ENCODE data around the gene DCUN1D2. TPM values are rescaled to one million over a fixed set of nuclear protein-coding genes. Genes with fewer than 3 reads are reported as not detected.

DCUN1D2 gene
- total and polyA plus RNA-seq, 3 experiments from 2014 or later: 8.8 to 16.8 (median 16.2) TPM

DNA sequence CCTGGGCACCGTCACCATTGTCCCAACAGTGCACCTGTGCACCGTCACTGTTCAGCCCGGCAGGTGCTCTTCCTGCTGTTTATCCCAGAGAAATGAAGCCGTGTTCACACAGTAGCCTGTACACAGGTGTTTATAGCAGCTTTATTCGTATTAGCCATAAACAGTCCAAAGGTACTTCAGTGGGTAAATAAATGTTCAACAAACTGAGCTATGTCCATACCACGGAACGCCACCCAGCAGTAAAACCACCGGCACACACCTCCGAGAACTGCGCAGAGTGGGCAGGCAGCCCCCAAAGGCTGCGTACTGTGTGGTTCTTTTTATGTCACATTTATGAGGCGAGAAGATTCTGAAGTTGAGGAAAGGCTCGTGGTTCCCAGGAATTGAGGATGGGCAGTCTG lies 44.9 kb upstream of the DCUN1D2 start:
- H3K4me1 ChIP-seq (ENCODE audit: insufficient read depth, low read length): no peaks in the 10 kb centered on the region
- H3K36me3 ChIP-seq (ENCODE audit: insufficient read depth, low read length): no peaks in the 10 kb centered on the region
- no peaks in the 10 kb centered on the region for H3K27me3 ChIP-seq (ENCODE audit: insufficient read depth, low read length, poor library complexity, severe bottlenecking)
- no peak overlapping the region for H3K4me3 ChIP-seq (ENCODE audit: low read length)
- H3K27ac Mint-ChIP-seq: no peak overlapping the region
- no peaks in the 10 kb centered on the region for H3K9me3 ChIP-seq (ENCODE audit: low read length)
- no peak overlapping the region for H3K27ac ChIP-seq (ENCODE audit: low read depth, low read length)
- peaks cover 0 to 2% (median 0%) of the 10 kb centered on the region in 3 donors for H3K4me1 Mint-ChIP-seq
- ChIA-PET POLR2A (no interaction called here), CTCF (no interaction called here)
- no peaks in the 10 kb centered on the region for H3K27me3 Mint-ChIP-seq
- no peaks in the 10 kb centered on the region for H3K9me3 Mint-ChIP-seq
- DNase-seq: no peak
- peaks cover 7 to 54% (median 14%) of the 10 kb centered on the region in 3 donors for H3K36me3 Mint-ChIP-seq
- H3K4me3 Mint-ChIP-seq: no peak overlapping the region

DNA sequence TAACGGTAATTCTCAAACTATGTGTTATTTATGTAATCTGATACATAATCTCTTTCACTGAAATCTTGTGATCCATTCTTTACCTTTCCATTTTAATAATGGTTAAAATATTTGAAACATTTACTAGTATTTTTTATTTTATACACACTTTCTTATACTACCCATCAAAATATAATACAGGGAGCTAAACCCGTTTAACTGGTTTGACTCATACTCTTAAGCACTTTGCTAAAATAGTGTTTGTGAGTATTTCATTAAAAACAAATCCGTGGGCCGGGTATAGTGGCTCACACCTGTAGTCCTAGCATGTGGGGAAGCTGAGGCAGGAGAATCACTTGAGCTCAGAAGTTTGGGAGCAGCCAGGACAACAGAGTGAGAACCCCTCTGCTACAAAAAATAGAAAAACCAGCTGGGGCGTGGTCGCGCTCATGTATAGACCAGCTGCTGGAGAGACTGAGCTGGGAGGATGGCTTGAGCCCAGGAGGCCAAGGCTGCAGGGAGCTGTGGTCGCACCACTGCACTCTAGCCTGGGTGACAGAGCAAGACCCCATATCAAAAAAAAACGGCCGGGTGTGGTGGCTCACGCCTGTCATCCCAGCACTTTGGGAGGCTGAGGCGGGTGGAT lies 43.8 kb upstream of the DCUN1D2 start:
- Mint-ChIP-seq H3K9me3 (no peaks in the 10 kb centered on the region), H3K36me3 (peaks cover 5 to 52% (median 13%) of the 10 kb centered on the region in 3 donors), H3K27ac (no peak overlapping the region), H3K4me1 (peaks cover 0 to 3% (median 0%) of the 10 kb centered on the region in 3 donors), H3K27me3 (no peaks in the 10 kb centered on the region), H3K4me3 (no peak overlapping the region)
- CTCF ChIA-PET: no interaction called here
- H3K4me1 ChIP-seq (ENCODE audit: insufficient read depth, low read length): no peaks in the 10 kb centered on the region
- no peaks in the 10 kb centered on the region for H3K27me3 ChIP-seq (ENCODE audit: insufficient read depth, low read length, poor library complexity, severe bottlenecking)
- no peak overlapping the region for H3K4me3 ChIP-seq (ENCODE audit: low read length)
- DNase-seq: no peak
- no peaks in the 10 kb centered on the region for H3K9me3 ChIP-seq (ENCODE audit: low read length)
- peaks cover 4% of the 10 kb centered on the region for H3K36me3 ChIP-seq (ENCODE audit: insufficient read depth, low read length)
- POLR2A ChIA-PET: no interaction called here
- no peak overlapping the region for H3K27ac ChIP-seq (ENCODE audit: low read depth, low read length)

GRCh38 chr13:113533161-113533840 lies 42.8 kb upstream of the DCUN1D2 start:
- Mint-ChIP-seq H3K4me1 (peaks cover 0 to 1% (median 0%) of the 10 kb centered on the region in 3 donors), H3K27ac (no peak overlapping the region), H3K4me3 (no peak overlapping the region), H3K36me3 (peaks cover 5 to 56% (median 16%) of the 10 kb centered on the region in 3 donors), H3K9me3 (no peaks in the 10 kb centered on the region), H3K27me3 (no peaks in the 10 kb centered on the region)
- no peaks in the 10 kb centered on the region for H3K9me3 ChIP-seq (ENCODE audit: low read length)
- POLR2A ChIA-PET: no interaction called here
- CTCF ChIA-PET: no interaction called here
- H3K27ac ChIP-seq (ENCODE audit: low read depth, low read length): no peak overlapping the region
- H3K4me3 ChIP-seq (ENCODE audit: low read length): no peak overlapping the region
- DNase-seq: no peak
- no peaks in the 10 kb centered on the region for H3K4me1 ChIP-seq (ENCODE audit: insufficient read depth, low read length)
- peaks cover 4% of the 10 kb centered on the region for H3K36me3 ChIP-seq (ENCODE audit: insufficient read depth, low read length)
- H3K27me3 ChIP-seq (ENCODE audit: insufficient read depth, low read length, poor library complexity, severe bottlenecking): no peaks in the 10 kb centered on the region

DNA sequence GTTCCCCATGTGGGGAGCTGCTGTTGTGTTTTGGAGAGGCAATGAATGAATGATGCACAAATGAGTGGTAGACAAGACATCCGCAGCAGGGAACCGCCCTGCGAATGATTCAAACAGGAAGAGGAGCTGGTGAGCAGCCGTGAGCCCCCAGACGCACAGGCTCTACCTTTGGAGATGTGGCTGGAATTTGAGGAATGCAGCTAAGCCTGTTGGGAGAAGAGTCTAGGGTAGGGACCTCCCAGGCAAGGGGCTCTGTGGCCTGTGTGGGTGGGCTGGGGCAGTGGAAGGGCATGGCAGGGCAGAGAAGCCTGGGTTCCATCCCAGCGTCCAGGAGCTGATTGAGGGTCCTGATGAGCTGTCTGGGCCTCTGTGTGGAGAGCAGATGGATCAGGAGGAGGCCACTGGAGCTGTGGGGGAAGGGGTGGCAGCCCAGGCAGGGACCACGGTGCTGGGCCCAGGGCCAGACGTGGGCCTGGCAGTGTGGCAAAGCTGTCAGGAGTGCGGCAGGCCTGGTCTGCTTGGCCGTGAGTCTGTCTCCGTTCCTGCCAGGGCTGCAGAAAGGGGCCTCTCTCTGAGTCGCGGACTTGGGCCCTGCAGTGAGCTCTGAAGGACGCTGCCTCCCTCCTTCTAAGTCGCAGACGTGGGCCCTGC lies 41.8 kb upstream of the DCUN1D2 start:
- CTCF ChIA-PET: no interaction called here
- no peaks in the 10 kb centered on the region for H3K27me3 Mint-ChIP-seq
- peak overlapping the region in 1 of 8 donors; percentile 51 for H3K27ac Mint-ChIP-seq

GRCh38 chr13:113531041-113531873 lies 40.7 kb upstream of the DCUN1D2 start:
- H3K4me1 ChIP-seq (ENCODE audit: insufficient read depth, low read length): no peaks in the 10 kb centered on the region
- Mint-ChIP-seq H3K4me1 (peaks cover 0 to 5% (median 3%) of the 10 kb centered on the region in 3 donors), H3K9me3 (no peaks in the 10 kb centered on the region), H3K4me3 (no peak overlapping the region), H3K36me3 (peaks cover 5 to 68% (median 27%) of the 10 kb centered on the region in 3 donors), H3K27me3 (no peaks in the 10 kb centered on the region), H3K27ac (peak overlapping the region in 1 of 8 donors; percentile 47)
- POLR2A ChIA-PET: no interaction called here
- CTCF ChIA-PET: no interaction called here
- no peaks in the 10 kb centered on the region for H3K9me3 ChIP-seq (ENCODE audit: low read length)
- DNase-seq: no peak
- no peak overlapping the region for H3K4me3 ChIP-seq (ENCODE audit: low read length)
- peaks cover 4% of the 10 kb centered on the region for H3K36me3 ChIP-seq (ENCODE audit: insufficient read depth, low read length)
- H3K27ac ChIP-seq (ENCODE audit: low read depth, low read length): no peak overlapping the region
- no peaks in the 10 kb centered on the region for H3K27me3 ChIP-seq (ENCODE audit: insufficient read depth, low read length, poor library complexity, severe bottlenecking)

More for the DNA sequence above, 41.8 kb upstream of the DCUN1D2 start:
- no peak for DNase-seq
- Histone ChIP-seq H3K4me3 (ENCODE audit: low read length) (no peak overlapping the region), H3K9me3 (ENCODE audit: low read length) (no peaks in the 10 kb centered on the region), H3K36me3 (ENCODE audit: insufficient read depth, low read length) (peaks cover 4% of the 10 kb centered on the region), H3K27me3 (ENCODE audit: insufficient read depth, low read length, poor library complexity, severe bottlenecking) (no peaks in the 10 kb centered on the region), H3K27ac (ENCODE audit: low read depth, low read length) (no peak overlapping the region), H3K4me1 (ENCODE audit: insufficient read depth, low read length) (no peaks in the 10 kb centered on the region)
- Mint-ChIP-seq H3K36me3 (peaks cover 5 to 62% (median 24%) of the 10 kb centered on the region in 3 donors), H3K9me3 (no peaks in the 10 kb centered on the region), H3K4me1 (peaks cover 0 to 5% (median 3%) of the 10 kb centered on the region in 3 donors), H3K4me3 (no peak overlapping the region)
- POLR2A ChIA-PET: no interaction called here

DNA sequence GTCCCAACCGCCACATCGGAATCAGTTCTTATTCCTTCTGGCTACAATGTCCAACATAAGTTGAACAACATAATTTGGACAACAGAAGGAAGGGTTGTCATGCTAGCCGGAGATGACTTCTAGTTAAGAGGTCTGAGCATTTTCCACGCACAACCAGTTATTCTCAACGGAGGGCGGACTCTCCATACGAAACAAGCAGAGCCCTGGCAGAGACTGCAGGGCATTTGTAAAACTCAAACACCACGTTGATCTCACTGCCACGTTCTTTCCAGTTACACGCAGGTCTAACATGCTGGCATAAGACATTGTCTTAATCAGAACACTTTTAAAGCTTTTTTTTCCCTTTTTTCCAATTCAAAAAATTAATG lies 38.3 kb upstream of the DCUN1D2 start:
- no peak for DNase-seq
- Histone ChIP-seq H3K4me1 (ENCODE audit: insufficient read depth, low read length) (no peaks in the 10 kb centered on the region), H3K9me3 (ENCODE audit: low read length) (no peaks in the 10 kb centered on the region), H3K36me3 (ENCODE audit: insufficient read depth, low read length) (peaks cover 11% of the 10 kb centered on the region), H3K27ac (ENCODE audit: low read depth, low read length) (no peak overlapping the region), H3K27me3 (ENCODE audit: insufficient read depth, low read length, poor library complexity, severe bottlenecking) (no peaks in the 10 kb centered on the region), H3K4me3 (ENCODE audit: low read length) (no peak overlapping the region)
- no peak overlapping the region for H3K27ac Mint-ChIP-seq
- no peak overlapping the region for H3K4me3 Mint-ChIP-seq
- no peaks in the 10 kb centered on the region for H3K27me3 Mint-ChIP-seq
- no peaks in the 10 kb centered on the region for H3K9me3 Mint-ChIP-seq
- CTCF ChIA-PET: no interaction called here
- POLR2A ChIA-PET: no interaction called here
- peaks cover 2 to 5% (median 3%) of the 10 kb centered on the region in 3 donors for H3K4me1 Mint-ChIP-seq
- H3K36me3 Mint-ChIP-seq: peaks cover 5 to 66% (median 26%) of the 10 kb centered on the region in 3 donors

DNA sequence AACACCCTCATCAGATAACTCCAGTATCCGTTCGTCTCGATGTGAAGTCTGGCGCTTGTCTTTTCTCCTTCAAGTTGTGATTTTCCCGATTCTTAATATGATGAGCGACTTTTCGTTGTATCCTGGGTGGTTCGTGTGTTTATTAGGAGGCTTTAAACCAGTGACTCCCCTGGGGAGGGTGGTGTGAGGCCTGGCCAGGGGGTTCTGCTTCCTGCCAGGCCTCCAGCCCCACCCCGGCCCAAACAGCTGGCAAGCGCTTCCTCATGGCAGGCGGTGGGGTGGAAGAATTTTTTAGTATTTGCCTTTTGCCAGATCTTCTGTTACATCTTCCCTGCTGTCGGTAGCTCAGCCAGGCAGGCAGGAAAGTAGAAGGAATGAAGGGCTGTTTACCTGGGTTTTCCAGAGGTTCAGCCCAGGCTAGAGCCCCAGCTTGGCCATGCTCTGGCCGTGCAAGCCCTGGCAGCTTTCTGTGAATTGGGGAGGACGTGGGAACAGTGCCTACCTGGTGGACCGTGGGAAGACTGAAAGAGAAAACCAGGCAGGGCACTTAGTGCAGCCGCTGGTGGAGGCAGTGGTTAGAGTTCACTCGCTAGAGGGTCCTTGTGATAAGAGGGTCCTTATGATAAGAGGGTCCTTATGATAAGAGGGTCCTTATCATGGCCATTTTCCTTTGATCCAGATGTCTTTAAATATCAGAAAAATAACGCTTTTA lies 37.7 kb upstream of the DCUN1D2 start:
- no peaks in the 10 kb centered on the region for H3K9me3 Mint-ChIP-seq

More for the DNA sequence above, 37.7 kb upstream of the DCUN1D2 start:
- no peak overlapping the region for H3K4me3 Mint-ChIP-seq
- ChIA-PET CTCF (no interaction called here), POLR2A (no interaction called here)
- no peaks in the 10 kb centered on the region for H3K27me3 Mint-ChIP-seq
- H3K36me3 ChIP-seq (ENCODE audit: insufficient read depth, low read length): peaks cover 11% of the 10 kb centered on the region
- H3K9me3 ChIP-seq (ENCODE audit: low read length): no peaks in the 10 kb centered on the region
- H3K27ac Mint-ChIP-seq: peak overlapping the region in 3 of 8 donors; percentile 9 to 52 (median 17)
- H3K27me3 ChIP-seq (ENCODE audit: insufficient read depth, low read length, poor library complexity, severe bottlenecking): no peaks in the 10 kb centered on the region
- no peak overlapping the region for H3K4me3 ChIP-seq (ENCODE audit: low read length)
- H3K4me1 Mint-ChIP-seq: peaks cover 5 to 7% (median 5%) of the 10 kb centered on the region in 3 donors
- DNase-seq: no peak
- peaks cover 5 to 71% (median 25%) of the 10 kb centered on the region in 3 donors for H3K36me3 Mint-ChIP-seq
- H3K4me1 ChIP-seq (ENCODE audit: insufficient read depth, low read length): no peaks in the 10 kb centered on the region
- no peak overlapping the region for H3K27ac ChIP-seq (ENCODE audit: low read depth, low read length)
